Activated naive CD4-positive, alpha-beta T cell treated with anti-CD3 and anti-CD28 coated beads for 36 hours (primary cell): Measurements from ENCODE around the gene GPR78. TPM values are rescaled to one million over a fixed set of nuclear protein-coding genes. Genes with fewer than 3 reads are reported as not detected.

Experiments used
- CTCF ChIA-PET: fragments of 350-600 bp; sonication (Branson Sonifier 250); formaldehyde crosslinking; loops from one replicate; lab custom pipeline; 2021; ENCODE audit warnings: antibody characterized with exemption; lab: Charles Lee
- DNase-seq: peaks from one replicate; pipeline ENCODE4 v3.0.0-alpha.2; 2020
- H3K27ac Mint-ChIP-seq: one replicate; pipeline ENCODE4 v1.8.0; 2021; ENCODE audit warnings: mild to moderate bottlenecking, mixed read lengths
- H3K27me3 Mint-ChIP-seq: one replicate; pipeline ENCODE4 v1.8.0; 2021; ENCODE audit warnings: low read depth, mixed read lengths
- H3K36me3 Mint-ChIP-seq: one replicate; pipeline ENCODE4 v1.8.0; 2021; ENCODE audit warnings: low read depth, mixed read lengths
- H3K4me1 Mint-ChIP-seq: one replicate; pipeline ENCODE4 v1.8.0; 2021; ENCODE audit warnings: low read depth, mixed read lengths
- H3K4me3 Mint-ChIP-seq: one replicate; pipeline ENCODE4 v1.8.0; 2021; ENCODE audit warnings: mild to moderate bottlenecking, moderate library complexity, mixed read lengths
- H3K9me3 Mint-ChIP-seq: one replicate; pipeline ENCODE4 v1.8.0; 2021; ENCODE audit warnings: mixed read lengths
- intact Hi-C: fragments of 100-400 bp; cut with micrococcal nuclease; formaldehyde crosslinking; loops from one replicate; pipeline ENCODE4 v1.15.1; 2023
- total RNA-seq, 2 experiments: library from RNA; stranded (reverse); gene quantifications; one replicate each; pipeline ENCODE4 v1.2.3, GENCODE V29; 2021

The GPR78 gene
- total RNA-seq, 2 experiments from 2014 or later = not detected

DNA sequence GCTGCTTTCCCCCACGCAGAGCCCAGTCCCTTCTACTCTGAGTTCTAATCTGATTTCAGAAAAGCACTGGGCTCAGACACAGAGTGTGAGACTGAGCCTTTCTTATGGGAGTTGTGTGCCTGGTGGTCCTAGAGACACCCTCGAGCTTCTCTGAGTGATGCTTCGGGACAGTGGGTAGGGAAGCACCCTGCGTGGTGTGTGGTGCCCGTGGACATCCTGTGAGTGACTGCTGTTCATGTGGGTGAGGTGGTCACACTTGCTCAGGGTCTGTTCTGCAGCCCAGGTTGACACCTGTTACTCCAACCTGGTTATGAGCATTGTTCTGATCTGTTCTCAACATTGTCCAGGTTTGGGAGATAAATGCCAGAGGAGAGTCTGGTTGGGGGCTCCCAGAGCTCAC, 6.1 kb downstream of the GPR78 start:
- Mint-ChIP-seq H3K27ac (no peak overlapping the region), H3K36me3 (no peaks in the 10 kb centered on the region), H3K27me3 (peaks cover 9% of the 10 kb centered on the region), H3K4me3 (no peak overlapping the region), H3K9me3 (no peaks in the 10 kb centered on the region), H3K4me1 (no peaks in the 10 kb centered on the region)
- intact Hi-C loops = no loop called here
- DNase-seq = no peak
- CTCF ChIA-PET = no interaction called here

DNA sequence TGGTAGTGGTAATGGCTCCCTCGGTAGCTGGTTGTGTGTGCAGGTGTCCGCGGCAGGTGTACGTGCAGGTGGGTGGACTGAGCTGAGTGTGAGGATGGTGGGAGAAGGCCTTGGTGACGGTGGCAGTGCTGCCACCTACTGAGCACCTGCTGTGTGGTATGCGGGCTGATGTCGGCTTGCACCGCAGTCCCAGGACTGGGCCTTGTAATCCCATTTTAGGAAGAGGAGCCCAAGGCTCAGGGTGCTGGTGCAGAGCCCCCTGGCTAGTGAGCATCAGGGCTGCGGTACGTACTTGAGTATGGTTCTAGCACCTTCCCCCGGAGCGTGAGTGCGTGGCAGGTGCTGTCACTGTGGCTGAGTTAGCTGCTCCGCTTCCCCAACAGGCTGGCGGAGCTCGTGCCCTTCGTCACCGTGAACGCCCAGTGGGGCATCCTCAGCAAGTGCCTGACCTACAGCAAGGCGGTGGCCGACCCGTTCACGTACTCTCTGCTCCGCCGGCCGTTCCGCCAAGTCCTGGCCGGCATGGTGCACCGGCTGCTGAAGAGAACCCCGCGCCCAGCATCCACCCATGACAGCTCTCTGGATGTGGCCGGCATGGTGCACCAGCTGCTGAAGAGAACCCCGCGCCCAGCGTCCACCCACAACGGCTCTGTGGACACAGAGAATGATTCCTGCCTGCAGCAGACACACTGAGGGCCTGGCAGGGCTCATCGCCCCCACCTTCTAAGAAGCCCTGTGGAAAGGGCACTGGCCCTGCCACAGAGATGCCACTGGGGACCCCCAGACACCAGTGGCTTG, 6.7 kb downstream of the GPR78 start:
- intact Hi-C loops = no loop called here
- Mint-ChIP-seq H3K4me3 (no peak overlapping the region), H3K4me1 (no peaks in the 10 kb centered on the region), H3K36me3 (no peaks in the 10 kb centered on the region), H3K27ac (no peak overlapping the region), H3K9me3 (no peaks in the 10 kb centered on the region), H3K27me3 (peaks cover 9% of the 10 kb centered on the region)
- no peak for DNase-seq
- CTCF ChIA-PET = no interaction called here

DNA sequence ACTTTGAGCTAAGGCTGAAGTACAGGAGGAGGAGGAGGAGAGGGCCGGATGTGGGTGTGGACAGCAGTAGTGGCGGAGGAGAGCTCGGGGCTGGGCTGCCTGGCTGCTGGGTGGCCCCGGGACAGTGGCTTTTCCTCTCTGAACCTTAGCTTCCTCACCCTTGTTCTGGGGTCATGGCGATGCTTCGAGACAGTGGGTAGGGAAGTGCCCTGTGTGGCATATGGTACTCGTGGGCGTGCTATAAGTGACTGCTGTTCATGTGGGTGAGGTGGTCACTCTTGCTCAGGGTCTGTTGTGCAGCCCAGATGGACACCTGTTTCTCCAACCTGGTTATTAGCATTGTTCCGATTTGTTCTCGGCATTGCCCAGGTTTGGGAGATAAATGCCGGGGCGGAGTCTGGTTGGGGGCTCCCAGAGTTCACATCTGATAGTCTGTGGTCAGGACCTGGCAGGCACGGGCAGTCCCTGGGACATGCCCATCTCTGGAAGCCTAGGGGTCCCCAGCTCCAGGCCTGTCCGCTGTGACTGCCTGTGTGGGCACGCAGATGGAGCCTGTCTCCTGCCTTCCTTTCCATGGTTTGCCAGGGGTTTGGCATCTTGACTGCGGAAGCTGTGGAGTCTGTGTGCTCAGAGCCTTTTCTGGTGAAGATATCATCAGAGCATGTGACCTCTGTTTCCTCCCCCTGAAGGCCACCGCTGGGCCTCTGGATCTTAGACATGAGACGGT, 7.4 kb downstream of the GPR78 start:
- Mint-ChIP-seq H3K4me3 (no peak overlapping the region), H3K27me3 (peaks cover 4% of the 10 kb centered on the region), H3K9me3 (no peaks in the 10 kb centered on the region), H3K36me3 (no peaks in the 10 kb centered on the region), H3K4me1 (no peaks in the 10 kb centered on the region), H3K27ac (no peak overlapping the region)
- CTCF ChIA-PET = no interaction called here
- DNase-seq = no peak
- intact Hi-C loops = no loop called here

DNA sequence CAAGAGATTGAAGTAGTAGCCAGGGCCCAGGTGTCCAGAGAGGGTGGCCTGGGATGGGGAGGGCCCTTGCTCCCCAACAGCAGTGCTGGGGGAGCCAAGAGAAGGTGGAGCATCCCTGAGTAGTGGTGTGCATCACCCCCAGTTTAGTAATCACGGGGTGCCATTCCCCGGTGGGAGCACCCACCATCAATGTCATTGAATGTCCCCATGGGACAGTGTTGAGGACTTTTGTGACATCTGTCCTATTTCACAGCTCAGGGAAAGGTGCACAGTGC, 7.9 kb downstream of the GPR78 start:
- Mint-ChIP-seq H3K9me3 (no peaks in the 10 kb centered on the region), H3K36me3 (no peaks in the 10 kb centered on the region), H3K27me3 (peaks cover 6% of the 10 kb centered on the region), H3K27ac (no peak overlapping the region), H3K4me3 (no peak overlapping the region), H3K4me1 (no peaks in the 10 kb centered on the region)
- CTCF ChIA-PET = no interaction called here
- no peak for DNase-seq
- intact Hi-C loops = no loop called here

DNA sequence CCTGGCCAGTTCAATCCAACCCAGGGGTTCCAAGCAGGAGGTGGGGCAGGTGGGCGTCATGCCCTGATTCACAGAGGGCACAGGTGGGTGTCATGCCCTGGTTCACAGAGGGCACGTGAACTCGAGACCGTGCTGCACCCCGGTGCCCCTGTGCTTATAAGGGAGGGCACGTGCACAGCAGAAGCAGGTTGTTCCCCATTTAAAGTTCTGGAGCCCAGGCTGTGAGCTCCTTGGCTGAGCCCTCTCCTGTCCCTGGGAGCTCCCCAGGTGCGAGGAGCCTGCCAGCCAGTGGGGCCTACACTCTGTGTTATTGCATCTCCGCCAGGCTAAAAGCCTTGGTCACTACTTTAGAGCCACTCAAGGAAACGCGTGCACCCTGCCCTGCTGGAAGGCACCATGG, 9.1 kb downstream of the GPR78 start:
- CTCF ChIA-PET = no interaction called here
- intact Hi-C loops = no loop called here
- Mint-ChIP-seq H3K4me1 (no peaks in the 10 kb centered on the region), H3K4me3 (no peak overlapping the region), H3K36me3 (no peaks in the 10 kb centered on the region), H3K27me3 (peaks cover 11% of the 10 kb centered on the region), H3K27ac (no peak overlapping the region), H3K9me3 (no peaks in the 10 kb centered on the region)
- DNase-seq = no peak

DNA sequence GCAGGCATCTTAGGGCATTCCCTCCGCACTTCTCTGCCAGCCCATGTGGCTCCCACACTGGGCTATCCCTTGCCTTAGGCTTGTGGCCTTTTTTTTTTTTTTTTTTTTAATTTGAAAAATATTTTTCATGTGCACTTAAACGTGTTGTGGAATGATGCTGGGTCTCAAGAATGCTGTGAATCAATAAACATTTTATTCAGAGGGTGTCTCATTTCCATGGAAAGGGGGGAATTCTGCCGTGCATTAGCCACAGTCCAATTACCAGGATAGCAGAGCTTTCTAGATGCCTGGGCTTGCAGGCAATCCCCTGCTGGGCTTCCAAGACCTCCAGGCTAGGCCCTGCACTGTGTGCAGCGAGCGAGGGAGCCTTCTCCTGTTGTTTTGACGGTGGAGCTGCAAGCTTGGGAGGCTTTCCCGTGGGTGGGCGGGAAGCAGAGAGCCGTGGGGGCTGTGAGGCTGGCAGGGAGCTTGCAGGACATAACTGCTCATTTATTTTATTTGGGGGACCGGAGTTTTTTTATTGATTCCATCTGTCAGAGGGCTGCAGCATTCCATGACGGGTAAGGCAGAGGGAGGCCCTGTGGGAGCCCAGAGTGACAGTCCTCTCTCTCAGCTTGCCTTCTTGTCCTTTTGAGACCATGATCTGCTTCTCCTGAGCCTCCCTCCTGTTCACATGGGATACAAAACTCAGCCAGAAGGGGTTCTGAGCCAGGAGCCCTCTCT, 9.8 kb downstream of the GPR78 start:
- H3K27me3 Mint-ChIP-seq = peaks cover 12% of the 10 kb centered on the region
- no peak overlapping the region for H3K4me3 Mint-ChIP-seq
- no peak overlapping the region for H3K27ac Mint-ChIP-seq
- no peaks in the 10 kb centered on the region for H3K9me3 Mint-ChIP-seq
- H3K36me3 Mint-ChIP-seq = no peaks in the 10 kb centered on the region
- CTCF ChIA-PET = no interaction called here
- intact Hi-C loops = no loop called here
- no peak for DNase-seq
- H3K4me1 Mint-ChIP-seq = no peaks in the 10 kb centered on the region

DNA sequence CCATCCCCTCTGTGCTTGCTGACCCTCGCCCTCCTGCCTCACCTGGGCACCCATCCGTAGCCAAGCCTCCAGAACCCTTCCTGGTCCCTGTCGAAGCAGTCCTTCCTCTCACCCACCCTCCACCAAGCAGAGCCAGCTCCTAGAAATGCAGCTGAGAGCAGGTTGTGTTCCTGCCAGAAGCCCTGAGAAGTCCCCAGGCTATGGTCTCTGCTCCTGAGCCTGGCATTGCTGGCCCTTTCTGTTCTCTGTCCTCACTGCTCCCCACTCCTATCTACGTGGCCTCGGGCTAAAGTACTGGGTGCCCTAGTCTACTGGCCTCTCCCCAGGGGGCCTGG, 10.3 kb downstream of the GPR78 start:
- Mint-ChIP-seq H3K27ac (no peak overlapping the region), H3K4me1 (no peaks in the 10 kb centered on the region), H3K9me3 (no peaks in the 10 kb centered on the region), H3K36me3 (no peaks in the 10 kb centered on the region), H3K4me3 (no peak overlapping the region), H3K27me3 (peaks cover 12% of the 10 kb centered on the region)
- intact Hi-C loops = no loop called here
- CTCF ChIA-PET = no interaction called here
- DNase-seq = no peak

DNA sequence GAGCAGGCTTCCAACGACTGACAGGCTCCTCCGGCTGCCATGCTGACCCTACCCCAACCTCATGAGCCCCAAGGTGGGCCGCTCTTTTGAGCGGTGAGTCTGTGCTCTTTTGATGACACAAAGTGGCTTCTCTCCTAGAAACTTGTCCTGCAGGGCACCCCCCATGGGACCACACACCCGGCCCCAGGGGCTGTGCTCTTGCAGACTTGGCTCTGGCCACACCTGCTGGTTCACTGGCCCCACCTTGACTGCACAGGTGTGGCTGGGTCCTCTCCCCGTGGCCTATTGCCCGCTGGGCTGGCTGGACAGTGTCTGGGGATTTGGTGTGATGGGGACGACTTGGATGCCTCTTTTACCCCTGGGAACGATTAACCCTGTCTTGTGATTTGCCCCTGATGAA, 10.9 kb downstream of the GPR78 start:
- CTCF ChIA-PET = no interaction called here
- Mint-ChIP-seq H3K36me3 (no peaks in the 10 kb centered on the region), H3K27me3 (peaks cover 12% of the 10 kb centered on the region), H3K9me3 (no peaks in the 10 kb centered on the region), H3K4me1 (no peaks in the 10 kb centered on the region), H3K4me3 (no peak overlapping the region), H3K27ac (no peak overlapping the region)
- intact Hi-C loops = no loop called here
- no peak for DNase-seq

DNA sequence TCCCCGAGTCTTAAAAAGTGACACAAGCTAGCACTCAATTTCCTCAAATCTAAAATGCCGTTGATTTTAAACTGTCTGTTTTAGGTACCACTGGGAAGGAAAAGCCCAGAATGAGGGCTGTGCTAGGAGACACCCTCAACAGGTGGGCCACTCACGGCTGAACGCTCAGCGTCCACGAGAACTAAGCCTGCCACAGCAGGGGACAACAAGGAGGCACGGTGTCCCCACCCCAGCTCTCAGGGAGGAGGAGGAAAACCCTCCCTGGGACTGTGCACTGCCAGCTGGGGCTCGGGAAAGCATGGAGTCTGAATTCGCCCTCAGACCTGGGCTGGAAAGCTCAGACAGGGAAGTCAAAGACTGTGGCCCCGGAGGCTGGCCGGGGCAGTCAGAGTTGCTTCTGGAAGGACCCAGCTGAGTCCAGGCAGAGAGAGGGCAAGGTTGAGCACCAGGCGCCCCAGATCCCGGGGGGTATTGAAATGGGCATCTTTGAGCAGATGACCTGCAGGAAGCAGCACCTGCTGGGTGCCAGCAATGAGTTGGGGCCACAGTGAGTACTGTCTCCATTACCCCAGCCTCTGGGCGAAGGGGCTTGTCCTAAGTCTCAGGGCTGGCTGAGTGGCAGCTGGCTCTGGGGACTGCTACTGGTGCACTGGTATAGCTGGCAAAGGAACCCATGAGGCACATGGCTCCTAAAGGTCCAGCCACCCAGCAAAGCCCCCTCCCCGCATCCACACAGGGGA, 11.6 kb downstream of the GPR78 start:
- no peak for DNase-seq
- H3K4me1 Mint-ChIP-seq = no peaks in the 10 kb centered on the region
- H3K9me3 Mint-ChIP-seq = no peaks in the 10 kb centered on the region
- H3K36me3 Mint-ChIP-seq = no peaks in the 10 kb centered on the region
- intact Hi-C loops = no loop called here
- H3K27me3 Mint-ChIP-seq = peaks cover 12% of the 10 kb centered on the region
- H3K4me3 Mint-ChIP-seq = no peak overlapping the region
- H3K27ac Mint-ChIP-seq = no peak overlapping the region
- CTCF ChIA-PET = no interaction called here

DNA sequence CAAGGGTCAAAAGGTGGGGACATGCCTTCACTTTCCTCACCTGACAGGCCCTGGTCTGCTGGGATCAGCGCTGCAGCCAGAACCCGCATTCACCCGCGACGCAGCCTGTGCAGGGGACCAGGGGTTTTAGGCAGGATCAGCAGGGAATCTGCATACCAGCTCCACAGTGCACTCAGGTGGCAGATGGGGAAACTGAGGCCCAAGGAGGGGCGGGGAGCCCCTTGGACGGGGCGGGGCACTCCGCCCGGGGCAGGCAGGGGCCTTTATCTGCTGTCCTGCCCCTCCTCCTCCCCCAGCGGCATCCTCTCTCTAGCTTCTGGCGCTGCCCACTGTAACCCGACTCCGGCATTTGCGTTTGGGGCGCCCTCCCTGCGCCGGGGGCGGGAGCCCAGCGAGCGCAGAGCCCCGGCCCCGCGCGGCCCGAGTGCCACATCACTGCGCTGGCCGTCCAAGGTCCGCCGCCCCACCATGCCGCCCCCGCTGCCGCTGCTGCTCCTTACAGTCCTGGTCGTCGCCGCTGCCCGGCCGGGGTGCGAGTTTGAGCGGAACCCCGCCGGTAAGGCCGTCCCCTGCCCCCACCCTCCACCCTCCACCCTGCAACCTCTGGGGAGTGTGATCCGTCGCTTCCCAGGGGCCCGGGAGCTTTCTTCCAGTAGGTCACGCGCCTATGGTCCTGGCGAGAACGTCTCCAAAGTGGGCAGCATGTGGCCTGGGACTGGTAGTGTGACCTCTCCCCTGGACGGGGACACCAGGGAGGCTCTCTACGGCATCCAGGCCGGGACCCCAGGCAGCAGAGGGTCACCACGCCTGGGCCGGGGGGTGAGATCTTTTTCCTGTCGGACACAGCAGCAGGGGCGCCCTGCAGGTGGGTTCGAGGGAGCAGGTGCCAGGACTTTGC, 12.4 kb downstream of the GPR78 start, which contains the start of gene CPZ:
CPZ (plus strand) TSS at position 400 of the 898 bp plus-strand sequence; CDS start at position 469, 69 bp downstream.
- DNase-seq = no peak
- intact Hi-C loops = no loop called here
- H3K36me3 Mint-ChIP-seq = no peaks in the 10 kb centered on the region
- no peak within 1 kb of the TSS for H3K27ac Mint-ChIP-seq
- no peak within 1 kb of the TSS for H3K4me3 Mint-ChIP-seq
- no peaks in the 10 kb centered on the region for H3K4me1 Mint-ChIP-seq
- CTCF ChIA-PET = interaction anchor here (0.7 to 1.1 kb wide), 2 partner anchors 18 to 22 kb away, joined by 3 read pairs; no protein-coding TSS in a partner anchor
- H3K27me3 Mint-ChIP-seq = peaks cover 12% of the 10 kb centered on the region
- H3K9me3 Mint-ChIP-seq = no peaks in the 10 kb centered on the region

DNA sequence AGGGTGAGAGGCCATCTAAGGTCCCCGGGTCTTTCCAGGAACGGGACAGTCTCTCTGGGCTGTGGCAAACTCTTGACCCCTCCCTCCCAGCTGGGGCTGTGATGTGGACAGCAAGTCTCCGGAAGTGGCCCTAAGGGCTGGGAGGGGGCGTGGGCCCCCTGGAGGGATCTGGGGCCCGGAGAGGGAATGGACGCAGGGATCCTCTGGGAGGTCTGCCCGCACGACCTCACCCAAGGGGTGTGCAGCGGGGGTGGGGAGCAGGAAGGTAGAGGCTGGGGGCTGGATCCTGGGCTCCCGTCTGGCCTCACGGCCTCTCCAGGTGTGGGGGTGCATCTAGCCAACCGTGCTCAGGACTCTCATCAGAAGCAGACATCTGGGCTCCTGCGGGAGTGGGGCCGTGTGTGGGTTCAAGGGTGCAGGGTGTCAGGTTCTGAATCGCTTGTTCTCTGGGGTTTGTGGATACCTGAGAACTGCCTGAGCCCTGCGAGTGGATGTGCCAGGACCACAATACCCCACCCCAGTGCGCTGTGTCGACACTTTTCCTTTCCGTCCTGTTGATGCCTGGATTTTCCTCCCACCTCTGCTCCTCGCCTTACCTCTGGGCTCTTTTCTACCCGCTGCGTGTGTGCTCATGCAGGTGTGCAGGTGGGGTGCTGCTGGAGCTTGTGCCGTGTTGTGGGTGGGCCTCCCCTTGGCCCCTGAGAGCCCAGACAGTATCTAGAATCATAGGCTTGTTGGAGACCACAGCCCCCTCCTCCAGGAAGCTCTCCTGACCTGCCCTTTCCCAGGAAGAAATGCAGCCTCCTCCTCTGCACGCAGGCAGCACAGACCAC, 13.3 kb downstream of the GPR78 start:
- DNase-seq = no peak
- intact Hi-C loops = loop anchor here (1.0 kb wide), 2 partner anchors 125 to 351 kb away; no protein-coding TSS in a partner anchor
- H3K27ac Mint-ChIP-seq = no peak overlapping the region
- no peaks in the 10 kb centered on the region for H3K36me3 Mint-ChIP-seq
- H3K4me1 Mint-ChIP-seq = no peaks in the 10 kb centered on the region
- CTCF ChIA-PET = interaction anchor here (0.7 to 1.3 kb wide), 3 partner anchors 19 to 126 kb away, joined by 3 to 4 read pairs (median 3); no protein-coding TSS in a partner anchor
- H3K27me3 Mint-ChIP-seq = peaks cover 12% of the 10 kb centered on the region
- H3K9me3 Mint-ChIP-seq = no peaks in the 10 kb centered on the region
- no peak overlapping the region for H3K4me3 Mint-ChIP-seq
